SK-N-SH treated with all-trans-retinoic acid at 6 μM for 48 hours (cell line): ENCODE results near the gene CASTOR1.

ENCODE experiments used
- ATAC-seq: fragments of 200-7000 bp; cut with Tn5 transposase; 3 replicates; pipeline ENCODE4 v1.9.1; 2020; ENCODE audit warnings: mild to moderate bottlenecking, moderate library complexity
- ARNTL ChIP-seq: fragments of 450-650 bp; formaldehyde crosslinking; IDR thresholded peaks from 2 replicates; pipeline ENCODE4 v1.5.0; 2020; ENCODE audit warnings: low read depth, mild to moderate bottlenecking, moderate library complexity, borderline replicate concordance
- BACH2 ChIP-seq: fragments of 250-450 bp; sonication (Bioruptor Pico); IDR thresholded peaks from 2 replicates; pipeline ENCODE4 v1.9.0; 2021; ENCODE audit warnings: mild to moderate bottlenecking, borderline replicate concordance
- CREB5 ChIP-seq: fragments of 250-450 bp; sonication (Bioruptor Pico); IDR thresholded peaks from 2 replicates; pipeline ENCODE4 v1.5.1; 2020; ENCODE audit warnings: low read depth, mild to moderate bottlenecking, moderate library complexity
- CSDC2 ChIP-seq: fragments of 250-450 bp; sonication (Bioruptor Pico); IDR thresholded peaks from 2 replicates; pipeline ENCODE4 v1.5.0; 2020; ENCODE audit warnings: mild to moderate bottlenecking, moderate library complexity
- ESRRG ChIP-seq: fragments of 250-450 bp; sonication (Bioruptor Pico); IDR thresholded peaks from 2 replicates; pipeline ENCODE4 v1.6.1; 2021; ENCODE audit warnings: mild to moderate bottlenecking
- GLIS3 ChIP-seq: fragments of 250-450 bp; sonication (Bioruptor Pico); IDR thresholded peaks from 2 replicates; pipeline ENCODE4 v1.5.0; 2020; ENCODE audit warnings: mild to moderate bottlenecking, moderate library complexity
- ISL1 ChIP-seq: fragments of 250-450 bp; sonication (Bioruptor Pico); IDR thresholded peaks from 2 replicates; pipeline ENCODE4 v2.1.2; 2022; ENCODE audit warnings: mild to moderate bottlenecking, moderate library complexity
- OSR1 ChIP-seq: fragments of 250-450 bp; sonication (Bioruptor Pico); IDR thresholded peaks from 2 replicates; pipeline ENCODE4 v1.8.0; 2022; ENCODE audit warnings: moderate library complexity, mild to moderate bottlenecking, inconsistent platforms
- PATZ1 ChIP-seq: fragments of 250-450 bp; sonication (Bioruptor Pico); IDR thresholded peaks from 2 replicates; pipeline ENCODE4 v1.8.0; 2020; ENCODE audit warnings: mild to moderate bottlenecking, moderate library complexity, borderline replicate concordance
- POU6F1 ChIP-seq: fragments of 250-450 bp; sonication (Bioruptor Pico); IDR thresholded peaks from 2 replicates; pipeline ENCODE4 v1.8.0; 2021; ENCODE audit warnings: low read depth, mild to moderate bottlenecking, moderate library complexity, borderline replicate concordance
- PPARA ChIP-seq: fragments of 250-450 bp; sonication (Bioruptor Pico); IDR thresholded peaks from 2 replicates; pipeline ENCODE4 v1.5.0; 2020; ENCODE audit warnings: mild to moderate bottlenecking, borderline replicate concordance
- RARB ChIP-seq: fragments of 250-450 bp; sonication (Bioruptor Pico); IDR thresholded peaks from 2 replicates; pipeline ENCODE4 v1.8.0; 2021; ENCODE audit warnings: mild to moderate bottlenecking, moderate library complexity
- SNAI2 ChIP-seq: fragments of 250-450 bp; sonication (Bioruptor Pico); IDR thresholded peaks from 2 replicates; pipeline ENCODE4 v1.5.0; 2020; ENCODE audit warnings: mild to moderate bottlenecking, moderate library complexity
- TCF4 ChIP-seq: fragments of 250-450 bp; sonication (Bioruptor Pico); IDR thresholded peaks from 2 replicates; pipeline ENCODE4 v1.8.0; 2021; ENCODE audit warnings: mild to moderate bottlenecking, moderate library complexity, borderline replicate concordance
- TOX ChIP-seq: fragments of 250-450 bp; sonication (Bioruptor Pico); IDR thresholded peaks from 2 replicates; pipeline ENCODE4 v1.8.0; 2021; ENCODE audit warnings: mild to moderate bottlenecking, moderate library complexity, borderline replicate concordance
- TSHZ2 ChIP-seq: fragments of 250-450 bp; sonication (Bioruptor Pico); IDR thresholded peaks from 2 replicates; pipeline ENCODE4 v1.5.0; 2020; ENCODE audit warnings: mild to moderate bottlenecking, moderate library complexity
- ZC3H10 ChIP-seq: fragments of 250-450 bp; sonication (Bioruptor Pico); IDR thresholded peaks from 2 replicates; pipeline ENCODE4 v1.5.1; 2021; ENCODE audit warnings: mild to moderate bottlenecking, moderate library complexity
- ZFP30 ChIP-seq: fragments of 450-650 bp; formaldehyde crosslinking; IDR thresholded peaks from 2 replicates; pipeline ENCODE4 v1.5.0; 2022; ENCODE audit warnings: mild to moderate bottlenecking, moderate library complexity
- ZNF565 ChIP-seq: fragments of 450-650 bp; formaldehyde crosslinking; conservative IDR thresholded peaks from 2 replicates; pipeline ENCODE4 v1.5.0; 2020; ENCODE audit warnings: low read depth, mild to moderate bottlenecking, moderate library complexity
- ZNF8 ChIP-seq: fragments of 450-650 bp; formaldehyde crosslinking; IDR thresholded peaks from 2 replicates; pipeline ENCODE4 v1.5.0; 2020; ENCODE audit warnings: mild to moderate bottlenecking, moderate library complexity

Gene CASTOR1

GRCh38 chr22:30274437-30274812 lies 14.9 kb downstream of the CASTOR1 start:
- no peak for ATAC-seq
- TF ChIP-seq TCF4 (CRISPR knock-in tag): no peak
- no peak for TF ChIP-seq POU6F1 (CRISPR knock-in tag)
- no peak for TF ChIP-seq ESRRG (CRISPR knock-in tag)
- TF ChIP-seq ZC3H10 (CRISPR knock-in tag): no peak
- TF ChIP-seq ARNTL (CRISPR knock-in tag): no peak
- no peak for TF ChIP-seq PATZ1 (CRISPR knock-in tag)
- no peak for TF ChIP-seq SNAI2
- TF ChIP-seq OSR1 (CRISPR knock-in tag): no peak
- no peak for TF ChIP-seq ISL1
- TF ChIP-seq BACH2 (CRISPR knock-in tag): no peak
- TF ChIP-seq ZNF565 (CRISPR knock-in tag): no peak
- no peak for TF ChIP-seq CSDC2 (CRISPR knock-in tag)
- TF ChIP-seq, all 23 proteins: peak for 0

GRCh38 chr22:30273711-30274436 lies 15.4 kb downstream of the CASTOR1 start:
- no peak for ATAC-seq
- no peak for TF ChIP-seq SNAI2
- no peak for TF ChIP-seq ARNTL (CRISPR knock-in tag)
- no peak for TF ChIP-seq TCF4 (CRISPR knock-in tag)
- no peak for TF ChIP-seq ZC3H10 (CRISPR knock-in tag)
- no peak for TF ChIP-seq PPARA
- no peak for TF ChIP-seq GLIS3 (CRISPR knock-in tag)
- TF ChIP-seq BACH2 (CRISPR knock-in tag): no peak
- no peak for TF ChIP-seq ISL1
- TF ChIP-seq TOX (CRISPR knock-in tag): no peak
- TF ChIP-seq ZFP30 (CRISPR knock-in tag): no peak
- TF ChIP-seq PATZ1 (CRISPR knock-in tag): no peak
- no peak for TF ChIP-seq RARB (CRISPR knock-in tag)
- no peak for TF ChIP-seq ZNF8 (CRISPR knock-in tag)
- TF ChIP-seq ESRRG (CRISPR knock-in tag): no peak
- TF ChIP-seq POU6F1 (CRISPR knock-in tag): no peak
- no peak for TF ChIP-seq ZNF565 (CRISPR knock-in tag)
- no peak for TF ChIP-seq CREB5
- TF ChIP-seq TSHZ2 (CRISPR knock-in tag): no peak
- no peak for TF ChIP-seq OSR1 (CRISPR knock-in tag)
